Measurements from ENCODE around the gene NOXA1. TPM values are rescaled to one million over a fixed set of nuclear protein-coding genes. Genes with fewer than 3 reads are reported as not detected.

The NOXA1 gene
- polyA plus RNA-seq, 1 donor from 2014 or later = 1.7 TPM

DNA sequence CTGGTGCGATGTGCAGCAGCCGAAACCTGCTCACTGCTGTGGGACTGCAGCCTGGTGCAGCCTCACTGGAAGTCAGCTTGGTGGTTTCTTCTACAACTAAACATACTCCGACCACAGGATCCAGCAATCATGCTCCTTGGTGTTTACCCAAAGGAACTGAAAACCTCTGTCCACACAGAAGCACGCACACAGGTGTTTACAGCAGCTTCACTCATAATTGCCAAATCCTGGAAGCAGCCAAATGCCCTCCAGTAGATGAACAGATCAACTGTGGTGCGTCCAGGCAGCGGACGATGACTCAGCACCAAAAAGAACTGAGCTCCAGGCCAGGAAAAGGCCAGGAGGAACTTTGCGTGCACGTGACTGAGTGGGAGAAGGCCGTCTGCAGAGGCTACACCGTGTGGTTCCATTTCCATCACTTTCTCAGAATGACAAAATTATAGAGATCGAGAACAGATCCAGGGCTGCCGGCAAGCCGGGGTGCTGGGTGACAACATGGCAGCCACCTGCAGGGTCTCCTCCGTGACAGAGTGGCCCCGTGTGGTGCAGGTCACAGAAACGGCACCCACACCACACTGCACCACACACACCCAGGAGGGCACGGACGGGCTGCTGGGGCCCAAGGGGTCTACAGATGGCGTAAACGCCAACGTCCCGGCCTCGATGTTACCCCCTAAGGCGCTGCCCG lies 59.0 kb downstream of the NOXA1 start:
- Histone ChIP-seq H3K9ac (ENCODE audit: low read length) (no peak overlapping the region), H3K27me3 (ENCODE audit: insufficient read depth, low read depth, low read length) (no peaks in the 10 kb centered on the region), H3K9me3 (ENCODE audit: low read length) (no peaks in the 10 kb centered on the region), H3K9me2 (ENCODE audit: insufficient read depth, low read length) (no peaks in the 10 kb centered on the region), H3K36me3 (ENCODE audit: insufficient read depth, low read length) (no peaks in the 10 kb centered on the region), H3F3A (ENCODE audit: insufficient read depth, low read length, poor library complexity, severe bottlenecking) (no peaks in the 10 kb centered on the region), H4K20me1 (ENCODE audit: insufficient read depth) (no peaks in the 10 kb centered on the region), H3K27ac (ENCODE audit: low read length) (no peak overlapping the region), H3K79me2 (replicated peaks; ENCODE audit: insufficient read depth, low read length) (no peaks in the 10 kb centered on the region), H2AFZ (ENCODE audit: low read depth, low read length) (no peak overlapping the region), H3K4me2 (ENCODE audit: low read length) (no peak overlapping the region), H3K4me3 (ENCODE audit: low read length) (no peak overlapping the region)
- TF ChIP-seq, protein P1, sequence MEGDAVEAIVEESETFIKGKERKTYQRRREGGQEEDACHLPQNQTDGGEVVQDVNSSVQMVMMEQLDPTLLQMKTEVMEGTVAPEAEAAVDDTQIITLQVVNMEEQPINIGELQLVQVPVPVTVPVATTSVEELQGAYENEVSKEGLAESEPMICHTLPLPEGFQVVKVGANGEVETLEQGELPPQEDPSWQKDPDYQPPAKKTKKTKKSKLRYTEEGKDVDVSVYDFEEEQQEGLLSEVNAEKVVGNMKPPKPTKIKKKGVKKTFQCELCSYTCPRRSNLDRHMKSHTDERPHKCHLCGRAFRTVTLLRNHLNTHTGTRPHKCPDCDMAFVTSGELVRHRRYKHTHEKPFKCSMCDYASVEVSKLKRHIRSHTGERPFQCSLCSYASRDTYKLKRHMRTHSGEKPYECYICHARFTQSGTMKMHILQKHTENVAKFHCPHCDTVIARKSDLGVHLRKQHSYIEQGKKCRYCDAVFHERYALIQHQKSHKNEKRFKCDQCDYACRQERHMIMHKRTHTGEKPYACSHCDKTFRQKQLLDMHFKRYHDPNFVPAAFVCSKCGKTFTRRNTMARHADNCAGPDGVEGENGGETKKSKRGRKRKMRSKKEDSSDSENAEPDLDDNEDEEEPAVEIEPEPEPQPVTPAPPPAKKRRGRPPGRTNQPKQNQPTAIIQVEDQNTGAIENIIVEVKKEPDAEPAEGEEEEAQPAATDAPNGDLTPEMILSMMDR (IDR thresholded peaks at IDR 0.05; ENCODE audit: poor library complexity, severe bottlenecking) = no peak
- TF ChIP-seq, protein P2, sequence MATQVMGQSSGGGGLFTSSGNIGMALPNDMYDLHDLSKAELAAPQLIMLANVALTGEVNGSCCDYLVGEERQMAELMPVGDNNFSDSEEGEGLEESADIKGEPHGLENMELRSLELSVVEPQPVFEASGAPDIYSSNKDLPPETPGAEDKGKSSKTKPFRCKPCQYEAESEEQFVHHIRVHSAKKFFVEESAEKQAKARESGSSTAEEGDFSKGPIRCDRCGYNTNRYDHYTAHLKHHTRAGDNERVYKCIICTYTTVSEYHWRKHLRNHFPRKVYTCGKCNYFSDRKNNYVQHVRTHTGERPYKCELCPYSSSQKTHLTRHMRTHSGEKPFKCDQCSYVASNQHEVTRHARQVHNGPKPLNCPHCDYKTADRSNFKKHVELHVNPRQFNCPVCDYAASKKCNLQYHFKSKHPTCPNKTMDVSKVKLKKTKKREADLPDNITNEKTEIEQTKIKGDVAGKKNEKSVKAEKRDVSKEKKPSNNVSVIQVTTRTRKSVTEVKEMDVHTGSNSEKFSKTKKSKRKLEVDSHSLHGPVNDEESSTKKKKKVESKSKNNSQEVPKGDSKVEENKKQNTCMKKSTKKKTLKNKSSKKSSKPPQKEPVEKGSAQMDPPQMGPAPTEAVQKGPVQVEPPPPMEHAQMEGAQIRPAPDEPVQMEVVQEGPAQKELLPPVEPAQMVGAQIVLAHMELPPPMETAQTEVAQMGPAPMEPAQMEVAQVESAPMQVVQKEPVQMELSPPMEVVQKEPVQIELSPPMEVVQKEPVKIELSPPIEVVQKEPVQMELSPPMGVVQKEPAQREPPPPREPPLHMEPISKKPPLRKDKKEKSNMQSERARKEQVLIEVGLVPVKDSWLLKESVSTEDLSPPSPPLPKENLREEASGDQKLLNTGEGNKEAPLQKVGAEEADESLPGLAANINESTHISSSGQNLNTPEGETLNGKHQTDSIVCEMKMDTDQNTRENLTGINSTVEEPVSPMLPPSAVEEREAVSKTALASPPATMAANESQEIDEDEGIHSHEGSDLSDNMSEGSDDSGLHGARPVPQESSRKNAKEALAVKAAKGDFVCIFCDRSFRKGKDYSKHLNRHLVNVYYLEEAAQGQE (IDR thresholded peaks at IDR 0.05; ENCODE audit: borderline replicate concordance) = no peak
- no peak for TF ChIP-seq POLR2AphosphoS5 (IDR thresholded peaks at IDR 0.05)
- TF ChIP-seq EP300 (conservative IDR thresholded peaks at IDR 0.05; ENCODE audit: poor library complexity, severe bottlenecking) = no peak
- TF ChIP-seq EZH2 (IDR thresholded peaks at IDR 0.05; ENCODE audit: borderline replicate concordance, insufficient read depth, low read length, poor library complexity, severe bottlenecking) = no peak
- no peak for TF ChIP-seq SMC3 (conservative IDR thresholded peaks at IDR 0.05; ENCODE audit: poor library complexity)
- TF ChIP-seq RAD21 (conservative IDR thresholded peaks at IDR 0.05) = no peak
- TF ChIP-seq MXI1 (conservative IDR thresholded peaks at IDR 0.05; ENCODE audit: poor library complexity, severe bottlenecking) = no peak
- TF ChIP-seq TAF1 (IDR thresholded peaks at IDR 0.05; ENCODE audit: low read depth) = no peak

Other genes with a start within 250 kb of the NOXA1 start
- 38.1 and 47.2 TPM in 2 replicates for gene ANAPC2, start 234.8 kb upstream of the NOXA1 start, polyA plus RNA-seq
- gene SSNA1, start 234.7 kb upstream of the NOXA1 start, polyA plus RNA-seq = 170 and 195 TPM in 2 replicates
- 8.1 TPM in 2 replicates for gene TPRN, start 222.7 kb upstream of the NOXA1 start, polyA plus RNA-seq
- 61.1 and 66.7 TPM in 2 replicates for gene TMEM203, start 217.7 kb upstream of the NOXA1 start, polyA plus RNA-seq
- gene NDOR1, start 217.7 kb upstream of the NOXA1 start, polyA plus RNA-seq = 8.8 and 18.2 TPM in 2 replicates
- gene RNF208, start 201.2 kb upstream of the NOXA1 start, polyA plus RNA-seq = 1.2 and 1.5 TPM in 2 replicates
- 1.3 and 3.3 TPM in 2 replicates for gene CYSRT1, start 198.2 kb upstream of the NOXA1 start, polyA plus RNA-seq
- 0.26 TPM in 1 of 2 replicates, not detected in the other for gene RNF224, start 195.9 kb upstream of the NOXA1 start, polyA plus RNA-seq
- 0.12 and 0.27 TPM in 2 replicates for gene SLC34A3, start 192.5 kb upstream of the NOXA1 start, polyA plus RNA-seq
- gene TUBB4B, start 182.1 kb upstream of the NOXA1 start, polyA plus RNA-seq = 60.3 and 68.8 TPM in 2 replicates
- gene STPG3, start 172.1 kb upstream of the NOXA1 start, polyA plus RNA-seq = not detected in 2 replicates
- gene NELFB, start 168.1 kb upstream of the NOXA1 start, polyA plus RNA-seq = 64.7 and 82.2 TPM in 2 replicates
- gene TOR4A, start 145.7 kb upstream of the NOXA1 start, polyA plus RNA-seq = 0.50 and 0.70 TPM in 2 replicates
- gene NRARP, start 121.1 kb upstream of the NOXA1 start, polyA plus RNA-seq = 1.4 and 2.3 TPM in 2 replicates
- 32.9 and 51.3 TPM in 2 replicates for gene EXD3, start 231 bp upstream of the NOXA1 start, polyA plus RNA-seq
- gene ENTPD8, start 18.0 kb downstream of the NOXA1 start, polyA plus RNA-seq = not detected in 2 replicates
- 51.2 and 57.5 TPM in 2 replicates for gene NSMF, start 35.9 kb downstream of the NOXA1 start, polyA plus RNA-seq
- 0.72 and 0.84 TPM in 2 replicates for gene PNPLA7, start 127.0 kb downstream of the NOXA1 start, polyA plus RNA-seq
- 60.5 and 66.9 TPM in 2 replicates for gene MRPL41, start 128.5 kb downstream of the NOXA1 start, polyA plus RNA-seq
- 145 and 195 TPM in 2 replicates for gene DPH7, start 155.5 kb downstream of the NOXA1 start, polyA plus RNA-seq
- gene ZMYND19, start 167.1 kb downstream of the NOXA1 start, polyA plus RNA-seq = 54.8 and 62.4 TPM in 2 replicates
- 53.4 and 55.1 TPM in 2 replicates for gene ARRDC1, start 182.3 kb downstream of the NOXA1 start, polyA plus RNA-seq
- gene EHMT1, start 195.6 kb downstream of the NOXA1 start, polyA plus RNA-seq = 53.0 and 65.8 TPM in 2 replicates

All from neural cell (in vitro differentiated cells).